Measurements from ENCODE around the gene AFAP1.

DNA sequence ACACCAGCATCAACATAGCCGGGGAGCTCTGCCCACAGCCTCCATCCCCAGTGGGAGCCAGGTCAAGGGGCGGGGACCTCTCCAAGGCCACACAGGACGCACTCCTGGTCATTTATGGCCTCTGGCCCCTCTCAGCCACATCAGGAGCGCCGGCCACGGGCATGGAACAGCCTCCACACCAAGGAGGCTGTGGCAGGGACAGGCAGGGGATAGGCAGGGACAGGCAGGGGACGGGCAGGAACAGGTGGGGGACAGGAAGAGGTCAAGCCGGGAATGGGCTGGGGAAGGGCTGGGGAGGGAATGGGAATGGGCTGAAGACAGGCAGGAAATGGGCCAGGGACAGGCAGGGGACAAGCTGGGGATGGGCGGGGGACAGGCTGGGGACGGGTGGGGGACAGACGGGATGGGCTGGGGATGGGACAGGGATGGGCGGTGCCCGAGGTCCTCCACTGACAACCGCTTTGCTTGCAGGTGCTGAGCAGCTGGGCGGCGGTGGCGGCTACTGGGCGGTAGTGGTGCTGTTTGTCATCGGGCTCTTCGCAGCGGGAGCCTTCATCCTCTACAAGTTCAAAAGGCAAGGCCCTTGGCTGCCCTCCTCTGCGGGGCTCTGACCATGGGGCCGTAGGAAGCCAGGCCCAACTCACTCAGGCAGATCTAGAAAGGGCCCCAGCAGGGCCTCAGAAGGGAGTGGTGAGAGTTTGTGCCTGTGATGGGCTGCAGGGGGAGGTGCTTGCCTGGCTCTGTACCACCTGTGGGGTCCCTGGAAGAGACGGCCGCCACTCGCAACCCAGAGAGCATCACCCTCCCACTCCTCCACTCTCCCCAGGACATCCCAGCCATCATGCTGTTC, 205.6 kb downstream of the AFAP1 start:
- TF ChIP-seq, protein P1, sequence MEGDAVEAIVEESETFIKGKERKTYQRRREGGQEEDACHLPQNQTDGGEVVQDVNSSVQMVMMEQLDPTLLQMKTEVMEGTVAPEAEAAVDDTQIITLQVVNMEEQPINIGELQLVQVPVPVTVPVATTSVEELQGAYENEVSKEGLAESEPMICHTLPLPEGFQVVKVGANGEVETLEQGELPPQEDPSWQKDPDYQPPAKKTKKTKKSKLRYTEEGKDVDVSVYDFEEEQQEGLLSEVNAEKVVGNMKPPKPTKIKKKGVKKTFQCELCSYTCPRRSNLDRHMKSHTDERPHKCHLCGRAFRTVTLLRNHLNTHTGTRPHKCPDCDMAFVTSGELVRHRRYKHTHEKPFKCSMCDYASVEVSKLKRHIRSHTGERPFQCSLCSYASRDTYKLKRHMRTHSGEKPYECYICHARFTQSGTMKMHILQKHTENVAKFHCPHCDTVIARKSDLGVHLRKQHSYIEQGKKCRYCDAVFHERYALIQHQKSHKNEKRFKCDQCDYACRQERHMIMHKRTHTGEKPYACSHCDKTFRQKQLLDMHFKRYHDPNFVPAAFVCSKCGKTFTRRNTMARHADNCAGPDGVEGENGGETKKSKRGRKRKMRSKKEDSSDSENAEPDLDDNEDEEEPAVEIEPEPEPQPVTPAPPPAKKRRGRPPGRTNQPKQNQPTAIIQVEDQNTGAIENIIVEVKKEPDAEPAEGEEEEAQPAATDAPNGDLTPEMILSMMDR (conservative IDR thresholded peaks at IDR 0.05; ENCODE audit: low read length): no peak
- no peak for TF ChIP-seq EZH2phosphoT487 (IDR thresholded peaks at IDR 0.05; ENCODE audit: borderline replicate concordance, low read depth, low read length)
